K562 (cell line): ENCODE data around the gene SENP3. TPM values are rescaled to one million over a fixed set of nuclear protein-coding genes. Genes with fewer than 3 reads are reported as not detected.

Experiments
- ATF7 ChIP-seq: fragments of 450-650 bp; IDR thresholded peaks from 2 replicates; pipeline ENCODE4 v1.7.1; 2014; ENCODE audit warnings: mild to moderate bottlenecking, moderate library complexity
- DLX4 ChIP-seq: fragments of 250-450 bp; sonication (Bioruptor Pico); IDR thresholded peaks from 2 replicates; pipeline ENCODE4 v1.6.1; 2021; ENCODE audit warnings: mild to moderate bottlenecking
- HMGN3 ChIP-seq: IDR thresholded peaks from 2 replicates; pipeline ENCODE4 v1.6.1; 2011; ENCODE audit warnings: borderline replicate concordance, low read depth, mild to moderate bottlenecking, mixed read lengths, low read length; ENCODE audit not compliant: insufficient read length; ENCODE audit errors: extremely low read depth
- MTA1 ChIP-seq: fragments of 450-650 bp; IDR thresholded peaks from 2 replicates; pipeline ENCODE4 v1.6.1; 2017; ENCODE audit warnings: borderline replicate concordance
- MYBL2 ChIP-seq, 2 experiments: fragments of 450-650 bp in 1 of 2; sonication (generic) in 1 of 2; formaldehyde crosslinking in 1 of 2; IDR thresholded peaks; 2 replicates each; pipeline versions ENCODE4 v1.6.1 to v1.8.1; 2017 to 2022; ENCODE audit warnings: borderline replicate concordance in 1 of 2, inconsistent platforms in 1 of 2, low read depth in 1 of 2, mild to moderate bottlenecking in 1 of 2, missing genetic modification reagents in 1 of 2, moderate library complexity in 1 of 2
- NRF1 ChIP-seq, 2 experiments: fragments of 450-650 bp; IDR thresholded peaks in 1 of 2; conservative IDR thresholded peaks in 1 of 2; 2 replicates each; pipeline ENCODE4 v1.6.1; 2014; ENCODE audit warnings: mild to moderate bottlenecking in 2 of 2
- POLR2A ChIP-seq: fragments of 450-650 bp; conservative IDR thresholded peaks from 2 replicates; pipeline ENCODE4 v1.6.1; 2016
- POLR2G ChIP-seq: fragments of 200-400 bp; formaldehyde crosslinking; IDR thresholded peaks from 2 replicates; pipeline ENCODE4 v1.6.1; 2017; ENCODE audit warnings: low read depth, mild to moderate bottlenecking, antibody characterized with exemption, low read length, moderate library complexity
- SUPT5H ChIP-seq: fragments of 450-650 bp; IDR thresholded peaks from 2 replicates; pipeline ENCODE4 v1.6.1; 2016
- TRIM28 ChIP-seq: fragments of 450-650 bp; IDR thresholded peaks from 2 replicates; pipeline ENCODE4 v1.6.1; 2017
- ZBTB2 ChIP-seq: fragments of 450-650 bp; IDR thresholded peaks from 2 replicates; pipeline ENCODE4 v1.6.1; 2016; ENCODE audit warnings: antibody characterized with exemption
- ZBTB9 ChIP-seq: fragments of 450-650 bp; formaldehyde crosslinking; IDR thresholded peaks from 2 replicates; pipeline ENCODE4 v1.4.0; 2020; ENCODE audit warnings: mild to moderate bottlenecking, moderate library complexity
- ZC3H8 ChIP-seq: fragments of 450-650 bp; IDR thresholded peaks from 2 replicates; pipeline ENCODE4 v1.6.1; 2017
- ZFP91 ChIP-seq: sonication (generic); formaldehyde crosslinking; IDR thresholded peaks from 2 replicates; pipeline ENCODE4 v1.8.0; 2022; ENCODE audit warnings: mild to moderate bottlenecking, missing genetic modification reagents
- ZNF134 ChIP-seq: fragments of 250-450 bp; sonication (Bioruptor Pico); conservative IDR thresholded peaks from 2 replicates; pipeline ENCODE4 v1.4.0; 2020
- ZNF174 ChIP-seq: fragments of 250-450 bp; sonication (Bioruptor Pico); IDR thresholded peaks from 2 replicates; pipeline ENCODE4 v1.4.0; 2020; ENCODE audit warnings: mild to moderate bottlenecking
- ZNF507 ChIP-seq: conservative IDR thresholded peaks from 2 replicates; pipeline ENCODE4 v1.6.1; 2017; ENCODE audit warnings: missing genetic modification characterization, missing compliant biosample characterization
- ZNF609 ChIP-seq: sonication (generic); formaldehyde crosslinking; IDR thresholded peaks from 2 replicates; pipeline ENCODE4 v1.8.1; 2023; ENCODE audit warnings: missing genetic modification reagents, mild to moderate bottlenecking, borderline replicate concordance
- polyA plus RNA-seq, 8 experiments: library from polyadenylated mRNA; depleted of rRNA in 4 of 8; stranded (reverse) in 5 of 8; unstranded in 3 of 8; fragments of >200 nt; fragmentation: Nextera tagmentation in 2 of 8; fragmentation: Illumina TruSeq in 1 of 8; extraction: Ambion mirVana in 2 of 8; extraction: Trizol in 1 of 8; gene quantifications; 2 replicates each; pipeline versions ENCODE4 v1.2.1 to v1.2.3, GENCODE V29; 2011 to 2014; ENCODE audit warnings: inconsistent platforms in 1 of 8, missing spikeins in 1 of 8
- total RNA-seq, 7 experiments: library from RNA; depleted of rRNA in 6 of 7; stranded (reverse); fragments of >200 nt in 6 of 7; fragmentation: Illumina TruSeq in 2 of 7; extraction: Trizol in 2 of 7; gene quantifications; 2 replicates each; pipeline versions ENCODE4 v1.2.1 to v1.2.3, GENCODE V29; 2011 to 2021; ENCODE audit warnings: low replicate concordance in 1 of 7

The SENP3 gene
- total and polyA plus RNA-seq, 9 of the 15 experiments (the other 6 are each of a cell fraction or from before 2014, with no cell fraction given), result 0.63 to 102 (median 78.8) TPM

GRCh38 chr17:7579001-7579833 is 17.5 kb downstream of the SENP3 start, which contains the start of gene CD68 (continued):
- TF ChIP-seq ZNF507 (tag) (no peak), ZNF174 (CRISPR knock-in tag) (no peak), MYBL2 (IDR thresholded peaks at IDR 0.05; ENCODE audit: low read depth) (no peak), MYBL2 (CRISPR knock-in tag; IDR thresholded peaks at IDR 0.05; ENCODE audit: borderline replicate concordance) (no peak), ZFP91 (no peak), DLX4 (CRISPR knock-in tag) (no peak), NRF1 (conservative IDR thresholded peaks at IDR 0.05 in 1 of 2, IDR thresholded peaks at IDR 0.05 in 1 of 2) (0 out of 4 replicates have a peak, but pooled peaks of 1 of the 2 experiments have one; percentile 19), POLR2G (peak; percentile 84), ZBTB2 (no peak), ZC3H8 (no peak), ZBTB9 (0 out of 2 replicates have a peak, but pooled peaks have one; percentile 37), POLR2A (peak; percentile 94), ZNF134 (CRISPR knock-in tag) (0 out of 2 replicates have a peak, but pooled peaks have one; percentile 26), SUPT5H (peak; percentile 91), MTA1 (no peak), TRIM28 (no peak), HMGN3 (no peak), ATF7 (peak; percentile 23; the same call in 1 of the 2 replicates), ZNF609 (CRISPR knock-in tag) (no peak)
